ENCODE data around the gene IRGM. TPM values are rescaled to one million over a fixed set of nuclear protein-coding genes. Genes with fewer than 3 reads are reported as not detected.
"Not testable (repeated sequence)": the region's sequence is repeated elsewhere in the genome, so short reads cannot be mapped to it uniquely, and the experiment has no call there.

IRGM gene
- 1 to 10 TPM; 1.7 to 3.8 TPM for total RNA-seq

- H3K36me3 Mint-ChIP-seq: not testable (repeated sequence)
Observed at GRCh38 chr5:150846308-150846653, at the start of gene IRGM. IRGM (plus strand) TSS chr5:150846521; CDS start chr5:150848124, 1,603 bp downstream.

GRCh38 chr5:150797384-150797783 is 48.9 kb upstream of the IRGM start:
- Mint-ChIP-seq H3K9me3 (ENCODE audit: low read depth) (no peaks in the 10 kb centered on the region), H3K36me3 (peaks cover 33% of the 10 kb centered on the region), H3K4me1 (peaks cover 9% of the 10 kb centered on the region), H3K27me3 (no peaks in the 10 kb centered on the region), H3K4me3 (no peak overlapping the region), H3K27ac (no peak overlapping the region)
- no peak for DNase-seq
- CTCF ChIA-PET: no interaction called here
- no peak for ATAC-seq

More at GRCh38 chr5:150846308-150846653, at the start of gene IRGM:
- not testable (repeated sequence) for H3K27me3 Mint-ChIP-seq; H3K9me3 Mint-ChIP-seq (ENCODE audit: low read depth); DNase-seq
- peak within 1 kb of the TSS; percentile 93 for H3K27ac Mint-ChIP-seq
- peaks cover 31% of the 10 kb centered on the region for H3K4me1 Mint-ChIP-seq
- H3K4me3 Mint-ChIP-seq: peak within 1 kb of the TSS; percentile 73
- CTCF ChIA-PET: interaction anchor here (0.6 to 4.0 kb wide), 35 partner anchors 9 to 498 kb away, joined by 3 to 68 read pairs (median 5); partner anchors contain the start of genes DCTN4, RBM22 and SMIM3
- ATAC-seq: peak; percentile 13

- H3K9me3 Mint-ChIP-seq (ENCODE audit: low read depth): peaks cover 3% of the 10 kb centered on the region
- CTCF ChIA-PET: interaction anchor here (0.9 to 3.1 kb wide), 14 partner anchors 9 to 364 kb away, joined by 3 to 55 read pairs (median 4); partner anchors contain the start of genes IRGM and SMIM3
- H3K4me1 Mint-ChIP-seq: peaks cover 9% of the 10 kb centered on the region
- ATAC-seq (peak; percentile 53), DNase-seq (no peak)
- no peak overlapping the region for H3K4me3 Mint-ChIP-seq
- no peak overlapping the region for H3K27ac Mint-ChIP-seq
- H3K36me3 Mint-ChIP-seq: peaks cover 11% of the 10 kb centered on the region
- H3K27me3 Mint-ChIP-seq: peaks cover 17% of the 10 kb centered on the region
Observed at GRCh38 chr5:150801117-150801927, 45.0 kb upstream of the IRGM start.

- H3K27ac Mint-ChIP-seq: no peak overlapping the region
- peaks cover 25% of the 10 kb centered on the region for H3K27me3 Mint-ChIP-seq
- DNase-seq (no peak), ATAC-seq (no peak)
- no peak overlapping the region for H3K4me3 Mint-ChIP-seq
- peaks cover 3% of the 10 kb centered on the region for H3K9me3 Mint-ChIP-seq (ENCODE audit: low read depth)
- peaks cover 2% of the 10 kb centered on the region for H3K36me3 Mint-ChIP-seq
- CTCF ChIA-PET: interaction anchor here (0.7 to 3.0 kb wide), 3 partner anchors 14 to 42 kb away, joined by 3 to 12 read pairs (median 3); partner anchors contain the start of gene IRGM
- H3K4me1 Mint-ChIP-seq: peaks cover 9% of the 10 kb centered on the region
Observed at GRCh38 chr5:150804388-150804787, 41.9 kb upstream of the IRGM start.

GRCh38 chr5:150809363-150809762 is 37.0 kb upstream of the IRGM start:
- CTCF ChIA-PET: no interaction called here
- Mint-ChIP-seq H3K27ac (no peak overlapping the region), H3K36me3 (peaks cover 4% of the 10 kb centered on the region), H3K9me3 (ENCODE audit: low read depth) (no peaks in the 10 kb centered on the region), H3K4me1 (no peaks in the 10 kb centered on the region), H3K4me3 (no peak overlapping the region), H3K27me3 (peaks cover 20% of the 10 kb centered on the region)
- DNase-seq (no peak), ATAC-seq (no peak)

GRCh38 chr5:150815010-150815409 is 31.3 kb upstream of the IRGM start:
- Mint-ChIP-seq H3K4me1 (peaks cover 2% of the 10 kb centered on the region), H3K9me3 (ENCODE audit: low read depth) (peaks cover 12% of the 10 kb centered on the region), H3K36me3 (peaks cover 8% of the 10 kb centered on the region), H3K27me3 (peaks cover 13% of the 10 kb centered on the region), H3K4me3 (no peak overlapping the region), H3K27ac (no peak overlapping the region)
- DNase-seq (no peak), ATAC-seq (no peak)
- CTCF ChIA-PET: no interaction called here

GRCh38 chr5:150816946-150817345 is 29.4 kb upstream of the IRGM start:
- DNase-seq (no peak), ATAC-seq (no peak)
- H3K4me3 Mint-ChIP-seq: no peak overlapping the region
- H3K27me3 Mint-ChIP-seq: peaks cover 13% of the 10 kb centered on the region
- CTCF ChIA-PET: no interaction called here
- H3K9me3 Mint-ChIP-seq (ENCODE audit: low read depth): peaks cover 12% of the 10 kb centered on the region
- H3K36me3 Mint-ChIP-seq: peaks cover 8% of the 10 kb centered on the region
- no peak overlapping the region for H3K27ac Mint-ChIP-seq
- peaks cover 2% of the 10 kb centered on the region for H3K4me1 Mint-ChIP-seq

GRCh38 chr5:150829744-150830143 is 16.6 kb upstream of the IRGM start:
- Mint-ChIP-seq H3K4me1 (no peaks in the 10 kb centered on the region), H3K27me3 (peaks cover 2% of the 10 kb centered on the region), H3K27ac (no peak overlapping the region), H3K36me3 (no peaks in the 10 kb centered on the region), H3K9me3 (ENCODE audit: low read depth) (peaks cover 16% of the 10 kb centered on the region), H3K4me3 (no peak overlapping the region)
- CTCF ChIA-PET: no interaction called here
- DNase-seq: no peak
- ATAC-seq: no peak

GRCh38 chr5:150831821-150832220 is 14.5 kb upstream of the IRGM start:
- H3K9me3 Mint-ChIP-seq (ENCODE audit: low read depth): peaks cover 16% of the 10 kb centered on the region
- H3K4me1 Mint-ChIP-seq, H3K36me3 Mint-ChIP-seq, ATAC-seq, H3K27me3 Mint-ChIP-seq, DNase-seq, CTCF ChIA-PET, H3K4me3 Mint-ChIP-seq, H3K27ac Mint-ChIP-seq: not testable (repeated sequence)

- CTCF ChIA-PET: interaction anchor here (0.8 kb wide), 1 partner anchor 11 kb away, joined by 3 read pairs; the partner anchor contains the start of gene IRGM
- H3K27me3 Mint-ChIP-seq: peaks cover 16% of the 10 kb centered on the region
- DNase-seq (no peak), ATAC-seq (no peak)
- no peaks in the 10 kb centered on the region for H3K36me3 Mint-ChIP-seq
- peaks cover 8% of the 10 kb centered on the region for H3K9me3 Mint-ChIP-seq (ENCODE audit: low read depth)
- no peaks in the 10 kb centered on the region for H3K4me1 Mint-ChIP-seq
- no peak overlapping the region for H3K27ac Mint-ChIP-seq
- H3K4me3 Mint-ChIP-seq: no peak overlapping the region
Observed at GRCh38 chr5:150836064-150836463, 10.3 kb upstream of the IRGM start.

- H3K27me3 Mint-ChIP-seq: peaks cover 17% of the 10 kb centered on the region
- DNase-seq (no peak), ATAC-seq (no peak)
- H3K27ac Mint-ChIP-seq: no peak overlapping the region
- H3K36me3 Mint-ChIP-seq: no peaks in the 10 kb centered on the region
- H3K4me1 Mint-ChIP-seq: no peaks in the 10 kb centered on the region
- H3K4me3 Mint-ChIP-seq: no peak overlapping the region
- peaks cover 6% of the 10 kb centered on the region for H3K9me3 Mint-ChIP-seq (ENCODE audit: low read depth)
- CTCF ChIA-PET: interaction anchor here (0.8 kb wide), 1 partner anchor 10 kb away, joined by 3 read pairs; the partner anchor contains the start of gene IRGM
Observed at GRCh38 chr5:150836703-150837102, 9.6 kb upstream of the IRGM start.

- H3K4me3 Mint-ChIP-seq; H3K27me3 Mint-ChIP-seq; ATAC-seq; H3K9me3 Mint-ChIP-seq (ENCODE audit: low read depth); H3K27ac Mint-ChIP-seq; DNase-seq; H3K36me3 Mint-ChIP-seq: not testable (repeated sequence)
- CTCF ChIA-PET: interaction anchor here (1.1 to 4.0 kb wide), 14 partner anchors 10 to 395 kb away, joined by 4 to 68 read pairs (median 9); partner anchors contain the start of genes DCTN4, RBM22 and SMIM3
- H3K4me1 Mint-ChIP-seq: peaks cover 29% of the 10 kb centered on the region
Observed at GRCh38 chr5:150845185-150845859, 999 bp upstream of the IRGM start.

GRCh38 chr5:150846654-150847333 is 473 bp downstream of the IRGM start:
- Mint-ChIP-seq H3K36me3 (peaks cover 8% of the 10 kb centered on the region), H3K4me1 (peaks cover 31% of the 10 kb centered on the region), H3K9me3 (ENCODE audit: low read depth) (peaks cover 5% of the 10 kb centered on the region), H3K27ac (peak overlapping the region; percentile 93), H3K27me3 (no peaks in the 10 kb centered on the region), H3K4me3 (peak overlapping the region; percentile 73)
- ATAC-seq (peak; percentile 96), DNase-seq (peak; percentile 82)
- CTCF ChIA-PET: interaction anchor here (0.6 to 4.0 kb wide), 39 partner anchors 8 to 602 kb away, joined by 3 to 68 read pairs (median 5); partner anchors contain the start of genes DCTN4, RBM22 and SMIM3
